ENCODE measurements around the gene NSD1.

Gene NSD1

DNA sequence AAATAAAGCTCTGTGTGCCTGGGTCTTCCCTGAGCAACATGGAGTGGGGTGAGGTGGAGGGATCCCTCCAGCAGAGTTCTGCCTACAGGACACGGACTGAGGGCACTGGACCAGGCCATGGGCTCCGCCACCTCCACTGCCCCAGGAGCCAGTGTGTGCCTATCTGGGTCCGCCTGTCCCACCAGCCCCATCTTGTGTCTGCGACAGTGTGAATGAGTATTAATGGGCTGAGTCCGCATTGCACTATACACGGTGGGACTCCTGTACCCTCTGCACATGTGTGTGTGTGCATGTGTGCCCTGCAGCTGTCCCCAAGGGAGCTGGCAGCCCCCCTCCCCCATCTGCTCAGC, 35.5 kb upstream of the NSD1 start:
- DNase-seq (ENCODE audit: low read depth) = no peak

DNA sequence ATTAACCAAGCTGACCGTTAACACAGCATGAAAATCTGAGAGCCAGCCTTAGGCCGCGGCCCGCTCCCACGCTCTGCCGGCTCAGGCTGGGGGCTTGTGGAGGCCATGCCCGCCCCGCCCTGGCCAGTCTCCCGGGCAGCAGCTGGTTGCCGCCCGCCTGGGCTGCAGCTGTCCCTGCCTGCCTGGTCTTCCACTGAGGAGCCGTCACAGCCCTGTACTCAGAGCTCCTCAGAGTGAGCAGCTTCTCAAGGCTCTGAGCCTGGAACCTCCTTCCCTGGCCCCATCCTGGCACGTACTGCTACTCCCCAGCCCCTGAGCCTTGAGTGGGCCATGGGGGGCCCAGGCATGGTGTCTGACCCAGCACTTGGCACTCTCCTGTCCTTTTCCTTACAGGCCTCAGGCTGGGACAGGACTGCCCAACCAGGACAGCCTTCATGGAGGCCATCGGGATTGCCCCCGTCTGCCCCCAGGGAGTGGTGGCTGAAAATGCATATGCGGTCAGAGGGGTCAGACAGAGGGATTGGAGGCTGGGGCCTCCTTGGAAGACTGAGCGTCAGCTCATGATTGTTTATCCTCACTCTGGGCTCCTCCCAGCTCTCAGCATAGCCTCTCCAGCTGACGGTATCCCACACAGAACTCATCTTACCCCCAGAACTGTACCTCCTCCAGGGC, 35.0 kb upstream of the NSD1 start:
- DNase-seq (ENCODE audit: low read depth) = no peak

DNA sequence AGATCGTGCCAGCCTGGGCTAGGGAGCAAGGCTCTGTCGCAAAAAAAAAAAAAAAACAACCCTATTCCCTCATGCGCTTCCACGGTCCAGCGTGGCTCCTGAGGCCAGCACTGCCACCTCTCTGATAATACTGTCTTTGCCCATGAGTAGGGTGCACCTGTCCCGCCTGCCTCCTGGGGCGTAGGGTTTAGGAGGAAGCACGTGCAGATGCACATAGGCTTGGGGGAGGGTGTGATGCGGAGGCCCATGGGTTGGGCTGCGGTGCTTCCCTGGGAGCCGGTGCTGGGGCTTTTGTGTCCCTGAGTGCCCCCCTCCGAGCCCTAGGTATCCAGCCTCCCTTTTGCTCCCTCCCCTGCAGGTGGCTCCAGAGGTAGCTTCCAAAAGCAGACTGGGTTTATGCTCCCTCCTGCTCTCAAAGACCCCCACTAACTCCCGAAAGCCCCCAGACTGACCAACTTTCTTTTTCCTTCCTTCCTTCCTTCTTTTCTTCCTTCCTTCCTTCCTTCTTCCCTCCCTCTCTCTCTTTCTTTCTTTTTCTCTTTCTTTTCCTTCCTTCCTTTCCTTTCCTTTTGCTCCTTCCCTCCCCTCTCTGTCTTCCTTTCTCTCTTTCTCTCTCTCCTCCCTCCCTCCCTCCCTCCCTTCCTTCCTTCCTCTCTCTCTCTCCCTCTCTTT, 34.0 kb upstream of the NSD1 start:
- DNase-seq (ENCODE audit: low read depth) = no peak

DNA sequence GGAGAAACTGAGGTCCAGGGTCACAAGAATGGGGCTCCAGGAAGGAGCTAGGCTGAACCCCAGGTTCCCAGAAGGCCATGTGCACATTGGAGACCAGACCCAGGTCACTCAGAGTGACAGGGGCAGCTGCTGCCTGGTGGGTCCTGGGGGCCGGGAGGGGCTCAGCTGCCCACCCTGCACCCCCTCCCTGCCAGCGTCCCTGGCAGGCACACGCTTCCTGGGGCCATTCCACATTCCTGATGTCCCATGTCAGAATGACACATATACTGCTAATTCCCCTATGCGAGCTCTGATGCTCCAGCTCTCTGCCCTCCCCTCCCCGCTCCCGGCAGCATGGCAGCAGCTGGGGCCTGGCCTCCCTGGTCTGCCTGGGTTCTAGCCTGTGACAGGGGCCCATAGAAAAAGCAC, 32.9 kb upstream of the NSD1 start:
- no peak for DNase-seq (ENCODE audit: low read depth)

DNA sequence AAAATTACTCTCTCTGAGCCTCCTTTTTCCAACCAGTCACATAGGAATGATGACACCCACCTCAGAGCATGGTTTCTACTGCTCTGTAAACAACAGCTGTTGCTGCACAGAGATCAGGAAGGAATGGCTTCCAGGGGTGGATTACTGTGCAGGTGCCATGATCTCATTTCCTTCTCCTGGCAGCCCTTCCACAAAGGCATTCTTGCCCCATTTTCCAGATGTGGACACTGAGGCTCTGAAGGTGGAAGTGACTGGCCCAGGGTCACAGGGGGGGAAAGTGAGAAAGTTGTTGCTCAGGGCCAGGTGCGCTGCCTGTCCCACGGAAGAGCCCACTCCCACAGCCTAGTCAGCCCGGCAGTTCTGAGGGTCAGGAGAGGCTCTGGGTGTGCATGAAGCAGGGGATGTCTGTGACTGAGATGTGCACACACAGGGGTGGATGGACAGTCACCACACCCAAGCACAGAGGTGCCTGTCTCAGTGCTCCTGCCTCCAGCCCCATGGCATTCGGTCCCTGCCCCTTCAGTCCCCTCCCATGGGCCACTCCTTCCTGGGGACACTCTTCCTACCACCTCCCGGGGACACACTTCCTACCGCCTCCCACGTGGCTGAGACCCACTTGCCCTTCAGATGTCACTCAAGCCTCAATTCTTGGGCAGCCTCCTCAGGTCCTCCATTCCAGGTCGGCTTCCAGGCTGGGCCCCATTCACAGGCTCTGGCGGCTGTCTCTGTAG, 29.9 kb upstream of the NSD1 start:
- no peak for DNase-seq (ENCODE audit: low read depth)

DNA sequence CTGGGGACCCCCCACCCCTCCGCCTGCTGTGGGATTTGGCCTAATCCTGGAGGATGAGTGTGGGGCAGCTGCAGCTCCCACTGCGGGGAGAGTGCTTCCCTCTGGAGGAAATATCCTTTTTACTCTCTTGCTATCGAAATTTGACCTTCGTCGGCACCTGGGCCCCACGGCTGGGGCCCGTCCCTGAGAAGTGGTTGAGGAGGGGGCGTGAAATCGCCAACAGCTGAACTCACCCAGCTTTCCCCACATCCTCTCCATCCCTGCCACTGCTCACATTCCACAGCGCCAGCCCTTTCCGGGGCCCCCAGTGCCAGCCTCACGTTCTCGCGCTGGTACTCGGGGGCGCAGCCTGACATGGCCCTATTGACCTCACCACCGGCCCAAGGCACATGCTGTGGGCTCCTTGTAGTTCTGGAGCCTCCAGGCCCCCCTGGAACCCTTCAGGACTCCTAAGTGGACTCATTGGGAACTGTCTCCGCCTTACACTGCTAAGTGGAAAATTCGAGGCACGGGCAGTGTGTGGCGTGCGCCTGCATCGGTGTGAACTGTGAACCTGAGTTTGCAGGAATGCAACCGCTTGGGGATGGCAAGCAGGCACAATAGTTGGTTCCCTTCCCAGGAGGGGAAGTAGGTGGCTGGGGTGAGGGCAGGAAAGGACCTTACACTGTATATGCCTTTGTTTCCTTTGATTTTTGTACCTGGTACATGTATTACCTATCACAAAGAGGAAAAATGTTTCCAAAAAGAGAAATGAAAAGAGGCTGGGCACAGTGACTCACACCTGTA, 27.7 kb upstream of the NSD1 start:
- DNase-seq (ENCODE audit: low read depth) = no peak

DNA sequence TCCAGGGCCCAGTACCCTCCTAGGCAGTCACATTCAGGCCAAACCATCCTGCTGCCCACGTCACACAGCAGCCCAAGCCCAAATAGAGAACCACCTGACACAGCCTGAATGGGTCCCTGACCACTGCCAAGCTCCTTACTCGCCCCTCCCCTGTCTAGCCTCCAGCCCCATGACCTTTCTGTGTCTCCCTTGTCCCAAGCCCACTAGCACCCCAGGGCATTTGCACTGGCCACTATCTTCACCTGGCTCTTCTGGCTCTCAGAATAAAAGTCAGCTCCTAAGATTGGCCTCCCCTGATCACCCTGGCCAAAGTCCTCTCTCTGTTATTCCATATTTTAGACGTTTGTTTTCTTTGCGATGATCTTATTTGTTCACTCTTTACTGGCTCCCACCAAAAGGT, 26.4 kb upstream of the NSD1 start:
- no peak for DNase-seq (ENCODE audit: low read depth)

DNA sequence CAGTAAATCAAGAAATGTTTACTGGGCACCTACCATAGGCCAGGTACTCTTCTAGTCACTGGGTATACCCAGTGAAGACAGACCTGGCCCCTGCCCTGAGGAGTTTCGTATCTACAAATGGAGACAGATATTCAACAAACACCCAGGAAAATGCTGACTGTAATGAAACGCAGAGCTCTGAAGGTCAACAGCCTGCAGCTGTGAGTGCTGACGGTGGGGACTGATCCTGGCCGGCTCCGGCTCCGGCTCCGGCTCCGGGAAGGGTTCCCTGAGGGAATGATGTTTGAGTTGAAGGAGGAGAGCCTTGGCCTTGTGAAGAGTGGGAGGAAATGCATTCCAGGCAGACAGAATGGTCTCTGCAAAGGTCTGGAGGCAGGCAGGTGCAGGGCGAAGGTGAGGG, 23.8 kb upstream of the NSD1 start:
- DNase-seq (ENCODE audit: low read depth) = no peak

DNA sequence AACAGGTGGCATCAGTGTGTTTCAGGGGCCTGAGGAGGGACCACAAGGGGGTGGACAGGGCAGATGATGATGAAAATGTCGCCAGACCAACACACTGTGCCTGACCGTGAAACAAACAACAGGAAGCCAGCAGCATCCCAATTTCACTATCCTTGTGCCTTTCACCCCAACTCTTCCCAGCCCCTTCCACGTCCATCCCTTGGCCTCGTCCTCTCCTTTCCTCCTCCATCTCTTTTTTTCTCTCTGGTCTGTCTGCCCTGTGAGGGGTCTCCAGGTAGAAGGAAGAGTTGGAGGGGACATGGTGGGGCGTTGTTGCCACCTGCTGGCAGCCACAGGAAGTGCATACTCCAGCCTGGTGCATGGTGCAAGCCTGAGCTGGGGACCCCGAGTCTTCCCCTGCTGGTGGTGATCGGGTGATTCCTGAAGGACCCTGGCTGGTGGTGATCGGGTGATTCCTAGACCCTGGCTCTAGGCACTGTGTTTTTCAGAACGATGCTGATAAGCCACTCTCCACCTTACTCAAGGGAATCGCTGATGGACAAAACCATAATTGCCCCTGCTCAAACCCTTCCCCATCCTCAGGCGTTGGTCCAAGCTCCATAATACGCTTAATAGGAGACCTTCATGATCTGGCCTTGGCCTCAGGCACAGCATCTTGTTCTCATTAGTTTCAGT, 21.7 kb upstream of the NSD1 start:
- no peak for DNase-seq (ENCODE audit: low read depth)

DNA sequence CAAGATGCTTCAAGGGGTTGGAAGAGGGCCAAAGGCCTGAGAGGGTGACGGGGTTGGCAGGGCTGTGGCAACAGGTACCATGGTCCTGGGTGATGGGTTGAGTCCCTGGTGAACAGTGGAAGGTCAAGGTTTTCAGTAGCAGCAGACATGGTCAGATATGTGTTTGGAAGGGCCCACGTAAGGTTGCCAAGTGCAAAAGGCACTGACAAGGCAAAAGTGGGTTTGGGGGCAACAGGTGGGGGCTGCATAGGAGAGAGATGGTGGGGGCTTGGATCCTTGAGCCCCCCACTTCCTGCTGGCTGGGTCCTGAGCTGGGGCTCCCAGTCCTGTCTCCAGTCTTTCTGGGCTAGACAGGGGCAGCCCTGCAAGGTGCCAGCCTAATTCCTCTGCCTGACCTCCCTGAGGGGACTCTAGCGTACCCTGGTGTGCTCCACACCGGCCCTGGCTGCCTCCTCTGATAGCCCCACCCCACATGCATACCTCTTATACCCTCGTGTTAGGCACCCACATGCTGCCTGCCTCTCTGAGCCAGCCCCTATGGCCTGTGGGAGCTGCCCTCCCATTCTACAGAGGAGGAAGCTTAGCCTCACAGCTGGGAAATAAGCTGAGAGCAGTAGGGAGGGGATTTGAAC, 20.9 kb upstream of the NSD1 start:
- DNase-seq (ENCODE audit: low read depth) = no peak

DNA sequence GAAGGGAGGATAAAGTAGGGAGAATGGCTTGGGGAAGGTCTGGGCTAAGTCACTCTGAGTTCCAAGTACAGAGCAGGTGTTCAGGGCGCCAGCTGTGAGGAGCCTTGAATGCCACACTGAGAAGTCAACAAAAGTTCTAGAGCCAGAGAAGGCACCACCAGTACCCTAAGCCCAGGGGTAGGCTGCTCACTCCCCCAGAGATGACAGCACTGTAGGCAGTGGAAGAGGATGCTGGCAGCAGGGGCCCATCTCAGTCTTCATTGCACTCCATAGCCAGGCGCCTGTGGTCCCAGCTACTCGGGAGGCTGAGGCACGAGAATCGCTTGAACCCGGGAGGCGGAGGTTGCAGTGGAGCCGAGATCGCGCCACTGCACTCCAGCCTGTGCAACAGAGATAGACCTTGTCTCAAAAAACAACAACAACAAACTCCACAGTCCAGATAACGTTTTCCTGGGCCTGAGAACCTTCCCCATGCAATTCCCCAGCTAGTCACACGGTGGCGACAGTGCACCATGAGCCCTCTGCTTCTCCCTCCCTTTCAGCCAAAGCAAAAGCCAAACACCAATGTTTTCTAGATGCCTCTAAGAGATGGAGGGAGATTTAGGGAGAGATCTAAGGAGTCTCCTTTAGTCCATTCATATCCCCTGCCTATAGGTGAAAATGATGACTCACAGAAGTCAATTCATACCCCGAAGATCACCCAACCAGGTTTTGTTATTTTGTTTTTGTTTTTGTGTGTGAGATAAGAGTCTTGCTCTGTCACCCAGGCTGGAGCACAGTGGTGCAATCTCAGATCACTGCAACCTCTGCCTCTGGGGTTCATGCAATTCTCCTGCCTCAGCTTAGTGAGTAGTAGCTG, 19.8 kb upstream of the NSD1 start:
- peak; percentile 27 for DNase-seq (ENCODE audit: low read depth)

DNA sequence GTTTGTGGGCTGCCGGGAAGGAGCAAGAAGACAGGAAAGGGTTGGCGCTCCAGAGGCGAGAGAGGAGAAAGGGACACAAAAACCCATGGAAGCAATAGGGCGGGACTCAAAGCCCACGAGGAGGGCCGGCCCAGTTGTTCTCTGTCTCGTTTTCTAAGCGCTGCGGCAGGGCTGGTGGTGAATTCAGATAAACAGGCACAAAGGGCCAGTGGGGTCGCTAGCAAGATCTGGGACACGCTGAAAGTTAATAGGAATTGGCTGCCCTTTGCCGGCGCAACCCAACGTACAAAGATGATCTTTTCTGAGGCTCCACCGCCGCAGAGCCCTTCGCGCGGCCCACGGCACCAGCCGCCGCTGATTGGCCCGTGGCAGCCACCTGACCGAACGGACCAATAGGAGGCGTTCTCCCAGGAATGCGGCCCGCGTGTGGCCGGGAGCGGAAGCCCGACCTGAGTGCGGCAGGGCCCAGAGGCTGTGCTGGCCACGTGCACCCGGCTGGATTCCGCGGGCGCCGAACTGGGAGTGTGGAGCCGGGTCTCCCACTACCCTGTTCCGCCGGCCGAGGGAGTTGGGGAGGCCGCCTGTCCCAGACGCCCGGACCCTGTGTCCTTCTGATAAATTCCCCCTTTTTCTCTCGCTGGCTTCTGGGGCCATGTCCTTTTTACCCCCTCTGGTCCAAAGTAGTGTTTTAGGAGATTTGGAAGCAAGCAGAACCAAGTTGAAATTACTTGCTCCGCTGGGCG, 16.8 kb upstream of the NSD1 start:
- no peak for DNase-seq (ENCODE audit: low read depth)

DNA sequence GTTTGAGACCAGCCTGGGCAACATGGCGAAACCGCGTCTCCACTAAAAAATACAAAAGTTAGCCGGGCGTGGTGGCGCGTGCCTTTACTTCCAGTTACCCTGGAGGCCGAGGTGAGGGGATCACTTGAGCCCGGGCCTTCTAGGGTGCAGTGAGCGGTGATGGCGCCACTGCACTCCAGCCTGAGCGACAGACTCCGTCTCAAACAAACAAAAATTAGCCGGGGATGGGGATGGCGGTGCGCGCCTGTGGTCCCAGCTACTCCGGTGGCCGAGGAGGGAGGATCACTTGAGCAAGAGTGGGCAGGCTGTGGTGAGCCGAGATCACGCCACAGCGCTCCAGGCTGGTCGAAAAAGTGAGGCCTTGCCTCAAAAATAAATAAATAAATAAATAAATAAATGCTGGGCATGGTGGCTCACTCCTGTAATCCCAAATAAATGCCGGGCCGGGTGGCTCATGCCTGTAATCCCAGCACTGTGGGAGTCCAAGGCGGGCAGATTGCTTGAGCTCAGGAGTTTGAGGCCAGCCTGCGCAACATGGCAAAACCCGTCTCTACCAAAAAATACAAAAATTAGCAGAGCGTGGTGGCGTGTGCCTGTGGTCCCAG, 16.0 kb upstream of the NSD1 start:
- DNase-seq (ENCODE audit: low read depth) = no peak

DNA sequence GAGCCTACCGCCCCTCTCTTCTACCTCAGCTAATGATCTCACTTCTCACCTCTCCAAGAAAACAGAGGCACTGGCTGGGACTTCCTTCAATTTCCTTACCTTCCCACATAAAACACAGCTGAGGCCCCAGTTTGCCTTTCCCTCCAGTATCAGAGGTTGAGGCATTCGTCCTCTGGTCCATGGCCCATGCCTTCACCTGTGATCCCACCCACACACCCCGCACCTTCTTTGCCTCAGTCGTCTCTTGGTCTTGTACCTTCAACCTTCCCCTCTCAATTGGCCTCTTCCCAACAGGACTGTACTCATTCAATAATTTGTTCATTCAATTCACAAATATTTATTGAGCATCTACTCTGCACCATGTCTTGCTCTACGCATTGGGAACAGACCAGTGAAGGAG, 11.0 kb upstream of the NSD1 start:
- no peak for DNase-seq (ENCODE audit: low read depth)

DNA sequence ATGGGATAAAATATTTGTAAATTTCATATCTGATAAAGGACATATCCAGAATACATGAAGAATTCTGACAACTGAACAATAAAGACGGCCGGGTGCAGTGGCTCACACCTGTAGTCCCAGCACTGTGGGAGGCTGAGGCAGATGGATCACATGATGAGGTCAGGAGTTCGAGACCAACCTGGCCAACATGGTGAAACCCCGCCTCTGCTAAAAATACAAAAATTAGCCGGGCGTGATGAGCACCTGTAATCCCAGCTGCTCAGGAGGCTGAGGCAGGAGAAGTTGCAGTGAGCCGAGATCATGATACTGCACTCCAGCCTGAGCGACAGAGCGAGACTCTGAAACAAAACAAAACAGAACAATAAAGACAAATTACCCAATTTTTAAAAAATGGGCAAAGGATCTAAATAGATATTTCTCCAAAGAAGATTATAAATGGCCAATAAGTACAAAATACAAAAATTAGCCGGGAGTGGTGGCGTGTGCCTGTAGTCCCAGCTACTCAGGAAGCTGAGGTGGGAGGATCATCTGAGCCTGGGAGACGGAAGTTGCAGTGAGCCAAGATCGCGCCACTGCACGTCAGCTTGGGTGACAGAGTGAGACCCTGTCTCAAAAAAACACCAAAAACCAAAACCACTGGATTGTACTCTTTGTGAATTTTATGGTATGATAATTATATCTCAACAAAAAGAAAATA, 9.6 kb upstream of the NSD1 start:
- DNase-seq (ENCODE audit: low read depth) = no peak

DNA sequence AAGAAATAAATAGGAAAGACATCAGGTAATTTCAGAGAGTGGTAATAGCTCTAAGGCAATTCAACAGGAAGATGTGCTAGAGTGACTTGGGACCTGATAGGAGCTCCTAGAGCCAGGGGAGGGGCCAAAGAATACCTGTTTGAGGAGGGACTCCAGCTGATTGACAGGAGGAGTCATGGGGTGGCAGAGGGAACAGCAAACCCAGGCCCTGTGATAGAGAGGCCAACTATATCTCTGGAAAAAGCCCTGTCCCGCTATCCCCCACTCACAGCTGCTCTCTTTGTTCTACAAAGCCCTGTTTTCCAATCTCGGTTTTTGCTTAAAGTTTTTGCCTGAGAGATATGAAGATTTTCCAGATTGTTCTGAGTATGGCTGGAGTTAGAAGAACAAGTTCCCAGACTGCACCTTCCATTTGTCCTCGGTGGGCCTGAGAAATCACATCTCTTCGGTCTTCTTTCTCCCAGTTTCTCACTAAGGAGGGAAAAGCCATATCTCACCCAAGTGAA, 9.0 kb upstream of the NSD1 start:
- no peak for DNase-seq (ENCODE audit: low read depth)

DNA sequence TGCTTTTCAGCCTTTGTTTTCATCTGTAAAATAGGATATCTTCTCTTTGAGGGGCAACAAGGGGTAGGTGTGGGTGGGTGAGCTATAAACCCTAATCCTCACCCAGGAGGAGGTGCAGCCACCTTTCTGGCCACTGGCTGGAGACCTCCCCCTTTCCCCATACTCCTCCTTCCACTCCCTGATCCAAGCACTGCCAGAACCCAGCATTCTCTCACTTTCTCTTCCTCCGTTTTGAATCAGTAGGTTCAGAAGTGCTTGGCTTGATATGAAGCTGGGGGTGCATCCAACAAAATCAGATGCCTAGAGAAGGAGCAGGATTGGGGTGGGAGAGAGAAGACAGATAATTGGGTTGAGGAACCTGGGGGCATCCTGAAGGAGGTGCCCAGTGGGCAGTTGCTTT, 6.8 kb upstream of the NSD1 start:
- DNase-seq (ENCODE audit: low read depth) = no peak

DNA sequence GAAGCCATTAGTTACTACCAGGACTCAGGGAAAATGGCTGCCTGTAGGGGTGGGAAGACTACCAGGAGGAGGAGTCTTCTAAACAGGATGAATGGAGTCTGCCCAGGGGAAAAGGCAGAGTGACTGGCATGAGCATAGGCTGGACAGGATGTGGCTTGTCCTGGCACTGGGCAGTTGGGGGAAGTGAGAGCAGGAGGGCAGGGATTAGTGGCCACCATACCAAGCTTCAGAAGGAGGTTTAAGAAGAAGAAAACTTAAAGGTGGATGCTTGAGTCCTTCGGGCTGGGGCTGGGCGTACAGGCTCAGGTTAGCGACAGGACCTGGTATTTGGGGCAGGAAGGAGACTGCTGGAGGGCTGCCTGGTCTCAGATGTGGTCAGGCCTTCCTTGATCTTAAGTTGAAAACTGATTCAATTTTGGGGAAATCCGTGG, 5.0 kb upstream of the NSD1 start:
- DNase-seq (ENCODE audit: low read depth) = no peak
